Loucy (cell line): ENCODE measurements around the gene CLIP3.

ENCODE experiments used
- H2AFZ ChIP-seq: fragments of 200-600 bp; sonication (generic); 2 replicates; pipeline ENCODE4 v1.6.0; 2016; ENCODE audit warnings: antibody characterized with exemption, mild to moderate bottlenecking, low read length, moderate library complexity
- H3F3A ChIP-seq: fragments of 200-600 bp; 2 replicates; pipeline ENCODE4 v1.6.0; 2016; ENCODE audit warnings: antibody characterized with exemption, low read depth, mild to moderate bottlenecking
- H3K27me3 ChIP-seq: fragments of 200-600 bp; sonication (generic); 2 replicates; pipeline ENCODE4 v1.6.1; 2014; ENCODE audit warnings: low read length, mild to moderate bottlenecking; ENCODE audit not compliant: insufficient read depth, poor library complexity, severe bottlenecking
- H3K36me3 ChIP-seq: fragments of 200-600 bp; sonication (generic); 2 replicates; pipeline ENCODE4 v1.6.1; 2016; ENCODE audit warnings: low read length; ENCODE audit not compliant: insufficient read depth
- H3K4me1 ChIP-seq: fragments of 200-600 bp; sonication (generic); 2 replicates; pipeline ENCODE4 v1.5.1; 2014; ENCODE audit warnings: low read length, mild to moderate bottlenecking; ENCODE audit not compliant: insufficient read depth, poor library complexity, severe bottlenecking
- H3K4me2 ChIP-seq: fragments of 200-600 bp; sonication (generic); 2 replicates; pipeline ENCODE4 v1.6.0; 2014; ENCODE audit warnings: antibody characterized with exemption, low read length, low read depth, mild to moderate bottlenecking; ENCODE audit not compliant: poor library complexity, severe bottlenecking
- H3K4me3 ChIP-seq: fragments of 200-600 bp; sonication (generic); 2 replicates; pipeline ENCODE4 v1.5.1; 2014; ENCODE audit warnings: low read length, mild to moderate bottlenecking, mixed read lengths; ENCODE audit not compliant: poor library complexity, severe bottlenecking
- H3K79me2 ChIP-seq: fragments of 200-600 bp; sonication (generic); 2 replicates; pipeline ENCODE4 v1.6.1; 2014; ENCODE audit warnings: low read length; ENCODE audit not compliant: insufficient read depth
- H3K9ac ChIP-seq: fragments of 200-600 bp; sonication (generic); 2 replicates; pipeline ENCODE4 v1.6.0; 2014; ENCODE audit warnings: mild to moderate bottlenecking, low read depth, low read length, moderate library complexity; ENCODE audit not compliant: poor library complexity, severe bottlenecking
- H3K9me2 ChIP-seq: fragments of 200-600 bp; sonication (generic); replicated peaks from 2 replicates; pipeline ENCODE4 v1.6.1; 2016; ENCODE audit warnings: low read depth, low read length, mixed read lengths
- H3K9me3 ChIP-seq: fragments of 200-600 bp; sonication (generic); 2 replicates; pipeline ENCODE4 v1.6.1; 2014; ENCODE audit warnings: mild to moderate bottlenecking, antibody characterized with exemption, low read length, low read depth; ENCODE audit not compliant: insufficient read depth
- H4K20me1 ChIP-seq: fragments of 200-600 bp; sonication (generic); 2 replicates; pipeline ENCODE4 v1.6.0; 2014; ENCODE audit warnings: antibody characterized with exemption, low read length, mild to moderate bottlenecking; ENCODE audit not compliant: insufficient read depth, poor library complexity, severe bottlenecking
- EZH2phosphoT487 ChIP-seq: fragments of 200-600 bp; IDR thresholded peaks from 2 replicates; pipeline ENCODE4 v1.6.1; 2018; ENCODE audit warnings: antibody characterized with exemption, mild to moderate bottlenecking, moderate library complexity, borderline replicate concordance
- TF ChIP-seq, protein P1 (sequence below): fragments of 200-600 bp; sonication (generic); conservative IDR thresholded peaks from 2 replicates; pipeline ENCODE4 v1.5.1; 2014; ENCODE audit warnings: mild to moderate bottlenecking, antibody characterized with exemption, low read length

CLIP3 gene

DNA sequence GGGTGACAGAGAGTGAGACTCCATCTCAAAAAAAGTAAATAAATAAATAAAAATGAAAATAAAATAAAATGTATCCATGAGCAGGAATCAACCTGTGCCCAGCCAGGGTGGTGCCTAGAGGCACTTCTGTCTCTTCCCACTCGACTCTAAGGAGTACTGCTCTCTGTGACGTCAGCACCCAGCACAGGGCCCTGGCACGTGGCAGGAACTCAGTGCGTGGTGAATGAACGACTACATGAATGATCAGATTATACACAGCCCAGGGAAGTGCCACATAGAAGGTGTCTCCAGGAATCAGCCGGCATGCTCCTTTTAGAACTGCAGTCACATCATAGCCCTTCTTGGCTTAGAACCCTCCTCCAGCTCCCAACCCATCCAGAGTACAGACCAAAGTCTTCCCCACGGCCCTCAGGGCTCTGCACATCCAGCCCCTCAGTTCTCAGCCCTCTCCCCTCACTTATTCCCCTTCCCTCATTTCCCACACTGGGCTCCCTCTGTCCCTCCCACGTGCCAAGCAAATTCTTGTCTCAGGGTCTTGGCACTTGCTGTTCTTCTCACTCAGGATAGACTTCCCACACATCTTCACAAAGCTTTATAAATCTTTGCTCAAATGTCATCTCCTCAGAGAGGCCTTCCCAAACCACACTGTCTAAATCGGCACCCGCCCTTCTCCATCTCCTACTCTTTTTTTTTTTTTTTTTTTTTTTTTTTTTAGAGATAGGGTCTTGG, 4.2 kb downstream of the CLIP3 start:
- no peaks in the 10 kb centered on the region for H3F3A ChIP-seq
- no peaks in the 10 kb centered on the region for H3K36me3 ChIP-seq
- H3K4me2 ChIP-seq = no peak overlapping the region
- H3K9me3 ChIP-seq = no peaks in the 10 kb centered on the region
- no peaks in the 10 kb centered on the region for H3K9me2 ChIP-seq
- TF ChIP-seq EZH2phosphoT487 = no peak
- TF ChIP-seq, protein P1, sequence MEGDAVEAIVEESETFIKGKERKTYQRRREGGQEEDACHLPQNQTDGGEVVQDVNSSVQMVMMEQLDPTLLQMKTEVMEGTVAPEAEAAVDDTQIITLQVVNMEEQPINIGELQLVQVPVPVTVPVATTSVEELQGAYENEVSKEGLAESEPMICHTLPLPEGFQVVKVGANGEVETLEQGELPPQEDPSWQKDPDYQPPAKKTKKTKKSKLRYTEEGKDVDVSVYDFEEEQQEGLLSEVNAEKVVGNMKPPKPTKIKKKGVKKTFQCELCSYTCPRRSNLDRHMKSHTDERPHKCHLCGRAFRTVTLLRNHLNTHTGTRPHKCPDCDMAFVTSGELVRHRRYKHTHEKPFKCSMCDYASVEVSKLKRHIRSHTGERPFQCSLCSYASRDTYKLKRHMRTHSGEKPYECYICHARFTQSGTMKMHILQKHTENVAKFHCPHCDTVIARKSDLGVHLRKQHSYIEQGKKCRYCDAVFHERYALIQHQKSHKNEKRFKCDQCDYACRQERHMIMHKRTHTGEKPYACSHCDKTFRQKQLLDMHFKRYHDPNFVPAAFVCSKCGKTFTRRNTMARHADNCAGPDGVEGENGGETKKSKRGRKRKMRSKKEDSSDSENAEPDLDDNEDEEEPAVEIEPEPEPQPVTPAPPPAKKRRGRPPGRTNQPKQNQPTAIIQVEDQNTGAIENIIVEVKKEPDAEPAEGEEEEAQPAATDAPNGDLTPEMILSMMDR = no peak
- H2AFZ ChIP-seq = no peak overlapping the region
- no peaks in the 10 kb centered on the region for H4K20me1 ChIP-seq
- no peaks in the 10 kb centered on the region for H3K4me1 ChIP-seq
- H3K9ac ChIP-seq = no peak overlapping the region
- H3K4me3 ChIP-seq = no peak overlapping the region
- H3K27me3 ChIP-seq = no peaks in the 10 kb centered on the region
- no peaks in the 10 kb centered on the region for H3K79me2 ChIP-seq

DNA sequence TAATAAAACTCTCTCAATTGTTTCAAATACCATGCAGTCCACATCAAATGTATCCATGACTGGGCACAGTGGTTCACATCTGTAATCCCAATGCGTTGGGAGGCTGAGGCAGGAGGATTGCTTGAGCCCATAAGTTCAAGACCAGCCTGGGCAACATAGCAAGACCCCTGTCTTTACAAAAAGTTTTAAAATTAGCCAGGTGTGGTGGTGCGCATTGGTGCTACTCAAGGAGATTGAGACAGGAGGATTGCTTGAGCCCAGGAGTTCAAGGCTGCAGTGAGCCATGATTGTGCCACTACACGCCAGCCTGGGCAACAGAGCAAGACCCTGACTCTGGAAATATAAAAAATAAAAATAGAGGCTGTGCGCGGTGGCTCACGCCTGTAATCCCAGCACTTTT, 5.0 kb downstream of the CLIP3 start:
- Histone ChIP-seq H4K20me1 (no peaks in the 10 kb centered on the region), H3K27me3 (no peaks in the 10 kb centered on the region), H3F3A (no peaks in the 10 kb centered on the region), H3K4me3 (no peak overlapping the region), H3K9me3 (no peaks in the 10 kb centered on the region), H2AFZ (no peak overlapping the region), H3K4me1 (no peaks in the 10 kb centered on the region), H3K9ac (no peak overlapping the region), H3K4me2 (no peak overlapping the region), H3K79me2 (no peaks in the 10 kb centered on the region), H3K36me3 (no peaks in the 10 kb centered on the region), H3K9me2 (no peaks in the 10 kb centered on the region)
- TF ChIP-seq EZH2phosphoT487 = no peak
- TF ChIP-seq, protein P1 = no peak

DNA sequence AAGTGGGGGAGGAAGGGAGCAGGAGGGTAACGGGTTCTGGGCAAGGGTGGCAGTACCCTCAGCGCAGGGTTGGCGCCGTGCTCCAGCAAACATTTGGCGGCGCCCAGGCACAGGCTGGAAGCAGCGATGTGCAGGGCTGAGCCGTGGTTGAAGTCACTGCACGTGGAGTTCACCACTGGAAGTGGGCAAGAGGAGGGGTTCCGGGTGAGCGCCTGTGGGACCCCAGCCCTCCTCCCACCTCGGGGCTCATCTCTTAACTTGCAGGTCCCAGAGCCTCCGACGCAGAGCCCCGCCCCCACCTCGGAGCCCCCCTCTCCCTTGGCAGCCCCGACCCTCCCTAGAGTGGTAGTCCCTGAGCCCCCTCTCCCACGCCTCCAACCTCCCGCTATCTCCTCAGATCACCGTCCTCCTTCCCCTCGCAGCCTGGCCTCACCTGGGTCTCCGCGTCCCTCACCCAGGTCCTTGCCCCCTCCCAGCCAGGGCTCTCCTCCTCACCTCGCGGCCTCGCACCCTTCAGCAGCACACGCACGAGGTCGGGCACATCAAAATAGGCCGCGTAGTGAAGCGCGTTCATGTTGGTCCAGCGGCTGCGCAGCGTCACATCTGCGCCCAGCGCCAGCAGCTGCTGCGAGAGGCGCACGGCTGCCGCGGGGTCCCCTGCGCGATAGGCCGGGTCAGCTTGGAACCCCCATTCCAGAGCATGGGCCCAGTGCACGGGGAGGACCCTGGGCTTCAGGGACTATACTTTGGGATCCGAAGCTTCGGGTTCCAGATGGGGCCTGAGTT, 6.4 kb downstream of the CLIP3 start:
- Histone ChIP-seq H3K79me2 (no peaks in the 10 kb centered on the region), H3K9me3 (no peaks in the 10 kb centered on the region), H3K9ac (no peak overlapping the region), H2AFZ (no peak overlapping the region), H3K27me3 (no peaks in the 10 kb centered on the region), H3K36me3 (no peaks in the 10 kb centered on the region), H3K4me1 (no peaks in the 10 kb centered on the region), H4K20me1 (no peaks in the 10 kb centered on the region), H3F3A (no peaks in the 10 kb centered on the region), H3K9me2 (no peaks in the 10 kb centered on the region), H3K4me2 (no peak overlapping the region), H3K4me3 (no peak overlapping the region)
- TF ChIP-seq, protein P1 = no peak
- no peak for TF ChIP-seq EZH2phosphoT487
